Endothelial cell of umbilical vein (primary cell): ENCODE data around the gene APBB3.

Experiments used
- EZH2 ChIP-seq: IDR thresholded peaks from 2 replicates; pipeline ENCODE4 v1.6.1; 2012; ENCODE audit warnings: borderline replicate concordance, low read depth, mild to moderate bottlenecking, moderate library complexity, low read length, inconsistent platforms; ENCODE audit not compliant: severe bottlenecking
- GATA2 ChIP-seq: IDR thresholded peaks from 2 replicates; pipeline ENCODE4 v1.7.0; 2011; ENCODE audit warnings: low read depth, mild to moderate bottlenecking, moderate library complexity, mixed read lengths, low read length; ENCODE audit not compliant: insufficient read length, insufficient read depth
- JUN ChIP-seq: IDR thresholded peaks from 2 replicates; pipeline ENCODE4 v1.6.1; 2011; ENCODE audit warnings: borderline replicate concordance, low read depth; ENCODE audit not compliant: insufficient read length, insufficient read depth
- MYC ChIP-seq: IDR thresholded peaks from one replicate; pipeline ENCODE4 v1.6.1; 2011; ENCODE audit warnings: mild to moderate bottlenecking, low read depth, low read length
- POLR2A ChIP-seq: IDR thresholded peaks from 2 replicates; pipeline ENCODE4 v1.6.1; 2012; ENCODE audit warnings: low read depth, mild to moderate bottlenecking, control low read depth, low read length
- TF ChIP-seq, protein P1 (sequence below), 2 donors: IDR thresholded peaks; 1 replicate in 1 of 2; 2 replicates in 1 of 2; pipeline ENCODE4 v1.5.1; 2011; ENCODE audit warnings: low read length in 2 of 2, mild to moderate bottlenecking in 2 of 2, moderate library complexity in 2 of 2, control low read depth in 1 of 2, inconsistent platforms in 1 of 2, low read depth in 1 of 2; ENCODE audit not compliant: insufficient read depth in 1 of 2; ENCODE audit errors: extremely low read depth in 1 of 2
- TF ChIP-seq, protein P2 (sequence below): IDR thresholded peaks from 2 replicates; pipeline ENCODE4 v1.6.1; 2011; ENCODE audit not compliant: insufficient read depth, insufficient read length

- TF ChIP-seq, protein P1, sequence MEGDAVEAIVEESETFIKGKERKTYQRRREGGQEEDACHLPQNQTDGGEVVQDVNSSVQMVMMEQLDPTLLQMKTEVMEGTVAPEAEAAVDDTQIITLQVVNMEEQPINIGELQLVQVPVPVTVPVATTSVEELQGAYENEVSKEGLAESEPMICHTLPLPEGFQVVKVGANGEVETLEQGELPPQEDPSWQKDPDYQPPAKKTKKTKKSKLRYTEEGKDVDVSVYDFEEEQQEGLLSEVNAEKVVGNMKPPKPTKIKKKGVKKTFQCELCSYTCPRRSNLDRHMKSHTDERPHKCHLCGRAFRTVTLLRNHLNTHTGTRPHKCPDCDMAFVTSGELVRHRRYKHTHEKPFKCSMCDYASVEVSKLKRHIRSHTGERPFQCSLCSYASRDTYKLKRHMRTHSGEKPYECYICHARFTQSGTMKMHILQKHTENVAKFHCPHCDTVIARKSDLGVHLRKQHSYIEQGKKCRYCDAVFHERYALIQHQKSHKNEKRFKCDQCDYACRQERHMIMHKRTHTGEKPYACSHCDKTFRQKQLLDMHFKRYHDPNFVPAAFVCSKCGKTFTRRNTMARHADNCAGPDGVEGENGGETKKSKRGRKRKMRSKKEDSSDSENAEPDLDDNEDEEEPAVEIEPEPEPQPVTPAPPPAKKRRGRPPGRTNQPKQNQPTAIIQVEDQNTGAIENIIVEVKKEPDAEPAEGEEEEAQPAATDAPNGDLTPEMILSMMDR (IDR thresholded peaks at IDR 0.05; ENCODE audit: extremely low read depth in 1 of 2, insufficient read depth in 1 of 2, low read depth in 1 of 2, low read length in 2 of 2), result no peak
- TF ChIP-seq JUN, result peak; percentile 13
- no peak for TF ChIP-seq POLR2A
- no peak for TF ChIP-seq GATA2
- TF ChIP-seq MYC, result no peak
- no peak for TF ChIP-seq EZH2
- TF ChIP-seq, protein P2, sequence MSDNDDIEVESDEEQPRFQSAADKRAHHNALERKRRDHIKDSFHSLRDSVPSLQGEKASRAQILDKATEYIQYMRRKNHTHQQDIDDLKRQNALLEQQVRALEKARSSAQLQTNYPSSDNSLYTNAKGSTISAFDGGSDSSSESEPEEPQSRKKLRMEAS, result no peak
Measured at GRCh38 chr5:140591747-140592372, 27.5 kb upstream of the APBB3 start.
